Neural cell (in vitro differentiated cells): ENCODE measurements around the gene DCST1.

Experiments
- EZH2 ChIP-seq: fragments of 200-600, 300-800 bp; shearing (Covaris generic), sonication (generic); IDR thresholded peaks from 2 replicates; pipeline ENCODE4 v1.6.1; 2014; ENCODE audit warnings: antibody characterized with exemption, low read length, borderline replicate concordance, mild to moderate bottlenecking; ENCODE audit not compliant: insufficient read depth, poor library complexity, severe bottlenecking
- MXI1 ChIP-seq: fragments of 450-650 bp; conservative IDR thresholded peaks from 2 replicates; pipeline ENCODE4 v1.6.1; 2014; ENCODE audit warnings: antibody characterized with exemption, mild to moderate bottlenecking; ENCODE audit not compliant: poor library complexity, severe bottlenecking
- TF ChIP-seq, protein P1 (sequence below): IDR thresholded peaks from 2 replicates; pipeline ENCODE4 v1.6.1; 2012; ENCODE audit warnings: borderline replicate concordance
- TF ChIP-seq, protein P2 (sequence below): fragments of 450-650 bp; IDR thresholded peaks from 2 replicates; pipeline ENCODE4 v1.5.1; 2014; ENCODE audit warnings: antibody characterized with exemption, mild to moderate bottlenecking, moderate library complexity; ENCODE audit not compliant: poor library complexity, severe bottlenecking

DNA sequence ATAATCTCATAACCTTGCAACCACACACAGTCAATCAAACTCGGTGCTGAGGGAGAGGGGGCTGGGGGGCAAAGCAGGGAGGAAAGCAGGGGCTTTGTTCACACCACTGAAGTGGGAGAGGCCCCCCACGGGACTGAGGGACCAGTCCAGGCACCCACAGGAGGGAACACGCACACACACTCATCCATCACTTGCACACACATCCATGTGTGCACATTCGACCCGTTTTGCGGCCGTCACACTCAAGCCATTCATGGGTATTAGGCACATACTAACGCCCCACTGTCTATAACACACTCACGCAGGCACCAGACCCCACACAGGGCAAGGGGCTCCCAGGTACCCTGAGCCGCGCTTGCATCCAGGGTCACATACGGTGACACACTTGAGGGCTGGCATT lies 59.0 kb downstream of the DCST1 start:
- TF ChIP-seq, protein P1, sequence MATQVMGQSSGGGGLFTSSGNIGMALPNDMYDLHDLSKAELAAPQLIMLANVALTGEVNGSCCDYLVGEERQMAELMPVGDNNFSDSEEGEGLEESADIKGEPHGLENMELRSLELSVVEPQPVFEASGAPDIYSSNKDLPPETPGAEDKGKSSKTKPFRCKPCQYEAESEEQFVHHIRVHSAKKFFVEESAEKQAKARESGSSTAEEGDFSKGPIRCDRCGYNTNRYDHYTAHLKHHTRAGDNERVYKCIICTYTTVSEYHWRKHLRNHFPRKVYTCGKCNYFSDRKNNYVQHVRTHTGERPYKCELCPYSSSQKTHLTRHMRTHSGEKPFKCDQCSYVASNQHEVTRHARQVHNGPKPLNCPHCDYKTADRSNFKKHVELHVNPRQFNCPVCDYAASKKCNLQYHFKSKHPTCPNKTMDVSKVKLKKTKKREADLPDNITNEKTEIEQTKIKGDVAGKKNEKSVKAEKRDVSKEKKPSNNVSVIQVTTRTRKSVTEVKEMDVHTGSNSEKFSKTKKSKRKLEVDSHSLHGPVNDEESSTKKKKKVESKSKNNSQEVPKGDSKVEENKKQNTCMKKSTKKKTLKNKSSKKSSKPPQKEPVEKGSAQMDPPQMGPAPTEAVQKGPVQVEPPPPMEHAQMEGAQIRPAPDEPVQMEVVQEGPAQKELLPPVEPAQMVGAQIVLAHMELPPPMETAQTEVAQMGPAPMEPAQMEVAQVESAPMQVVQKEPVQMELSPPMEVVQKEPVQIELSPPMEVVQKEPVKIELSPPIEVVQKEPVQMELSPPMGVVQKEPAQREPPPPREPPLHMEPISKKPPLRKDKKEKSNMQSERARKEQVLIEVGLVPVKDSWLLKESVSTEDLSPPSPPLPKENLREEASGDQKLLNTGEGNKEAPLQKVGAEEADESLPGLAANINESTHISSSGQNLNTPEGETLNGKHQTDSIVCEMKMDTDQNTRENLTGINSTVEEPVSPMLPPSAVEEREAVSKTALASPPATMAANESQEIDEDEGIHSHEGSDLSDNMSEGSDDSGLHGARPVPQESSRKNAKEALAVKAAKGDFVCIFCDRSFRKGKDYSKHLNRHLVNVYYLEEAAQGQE, result no peak
- TF ChIP-seq, protein P2, sequence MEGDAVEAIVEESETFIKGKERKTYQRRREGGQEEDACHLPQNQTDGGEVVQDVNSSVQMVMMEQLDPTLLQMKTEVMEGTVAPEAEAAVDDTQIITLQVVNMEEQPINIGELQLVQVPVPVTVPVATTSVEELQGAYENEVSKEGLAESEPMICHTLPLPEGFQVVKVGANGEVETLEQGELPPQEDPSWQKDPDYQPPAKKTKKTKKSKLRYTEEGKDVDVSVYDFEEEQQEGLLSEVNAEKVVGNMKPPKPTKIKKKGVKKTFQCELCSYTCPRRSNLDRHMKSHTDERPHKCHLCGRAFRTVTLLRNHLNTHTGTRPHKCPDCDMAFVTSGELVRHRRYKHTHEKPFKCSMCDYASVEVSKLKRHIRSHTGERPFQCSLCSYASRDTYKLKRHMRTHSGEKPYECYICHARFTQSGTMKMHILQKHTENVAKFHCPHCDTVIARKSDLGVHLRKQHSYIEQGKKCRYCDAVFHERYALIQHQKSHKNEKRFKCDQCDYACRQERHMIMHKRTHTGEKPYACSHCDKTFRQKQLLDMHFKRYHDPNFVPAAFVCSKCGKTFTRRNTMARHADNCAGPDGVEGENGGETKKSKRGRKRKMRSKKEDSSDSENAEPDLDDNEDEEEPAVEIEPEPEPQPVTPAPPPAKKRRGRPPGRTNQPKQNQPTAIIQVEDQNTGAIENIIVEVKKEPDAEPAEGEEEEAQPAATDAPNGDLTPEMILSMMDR, result no peak
- TF ChIP-seq MXI1, result no peak
- no peak for TF ChIP-seq EZH2
